NCI-H82 (cell line): ENCODE measurements around the gene EPHB1.
A peak's percentile ranks its signal among the peaks of the same experiment; 100 is the strongest.

Experiments used
- DNase-seq: peaks from one replicate; lab custom pipeline; 2025; lab: John Stamatoyannopoulos, UW

The EPHB1 gene

GRCh38 chr3:134809427-134810051 lies 14.5 kb downstream of the EPHB1 start:
- no peak for DNase-seq

- no peak for DNase-seq
Measured at GRCh38 chr3:134810052-134810435, 15.0 kb downstream of the EPHB1 start.

GRCh38 chr3:134810850-134811249 lies 15.8 kb downstream of the EPHB1 start:
- DNase-seq = no peak

- no peak for DNase-seq
Measured at GRCh38 chr3:134813618-134814017, 18.6 kb downstream of the EPHB1 start.

- DNase-seq = no peak
Measured at GRCh38 chr3:134815519-134815918, 20.5 kb downstream of the EPHB1 start.

GRCh38 chr3:134816623-134817022 lies 21.6 kb downstream of the EPHB1 start:
- DNase-seq = no peak

- DNase-seq = no peak
Measured at GRCh38 chr3:134817297-134817696, 22.2 kb downstream of the EPHB1 start.

- no peak for DNase-seq
Measured at GRCh38 chr3:134820994-134821393, 25.9 kb downstream of the EPHB1 start.

- DNase-seq = no peak
Measured at GRCh38 chr3:134822090-134822489, 27.0 kb downstream of the EPHB1 start.

- DNase-seq = no peak
Measured at GRCh38 chr3:134823679-134824078, 28.6 kb downstream of the EPHB1 start.

GRCh38 chr3:134824791-134825190 lies 29.7 kb downstream of the EPHB1 start:
- DNase-seq = no peak

GRCh38 chr3:134827213-134827612 lies 32.2 kb downstream of the EPHB1 start:
- no peak for DNase-seq

GRCh38 chr3:134829721-134830120 lies 34.7 kb downstream of the EPHB1 start:
- DNase-seq = no peak

- DNase-seq = no peak
Measured at GRCh38 chr3:134832585-134832984, 37.5 kb downstream of the EPHB1 start.

GRCh38 chr3:134833453-134834163 lies 38.5 kb downstream of the EPHB1 start:
- DNase-seq = no peak

- no peak for DNase-seq
Measured at GRCh38 chr3:134836921-134837320, 41.9 kb downstream of the EPHB1 start.

- DNase-seq = peak; percentile 27
Measured at GRCh38 chr3:134838599-134838998, 43.5 kb downstream of the EPHB1 start.

GRCh38 chr3:134839422-134839821 lies 44.4 kb downstream of the EPHB1 start:
- no peak for DNase-seq

GRCh38 chr3:134839990-134840389 lies 44.9 kb downstream of the EPHB1 start:
- DNase-seq = no peak

GRCh38 chr3:134840459-134840858 lies 45.4 kb downstream of the EPHB1 start:
- no peak for DNase-seq

- DNase-seq = no peak
Measured at GRCh38 chr3:134846084-134846483, 51.0 kb downstream of the EPHB1 start.

GRCh38 chr3:134846911-134847317 lies 51.9 kb downstream of the EPHB1 start:
- no peak for DNase-seq

- no peak for DNase-seq
Measured at GRCh38 chr3:134847349-134847748, 52.3 kb downstream of the EPHB1 start.

GRCh38 chr3:134849561-134849960 lies 54.5 kb downstream of the EPHB1 start:
- DNase-seq = no peak
